HepG2 (cell line): Measurements from ENCODE around the gene SETD1B. TPM values are rescaled to one million over a fixed set of nuclear protein-coding genes. Genes with fewer than 3 reads are reported as not detected.

Experiments
- ATF2 ChIP-seq: sonication (generic); formaldehyde crosslinking; IDR thresholded peaks from 2 replicates; pipeline ENCODE4 v1.4.0; 2020; ENCODE audit warnings: missing genetic modification reagents
- CREM ChIP-seq, 2 experiments: sonication (generic) in 1 of 2; formaldehyde crosslinking in 1 of 2; IDR thresholded peaks; 2 replicates each; pipeline versions ENCODE4 v1.4.0 to v1.6.1; 2016 to 2020; ENCODE audit warnings: antibody characterized with exemption in 1 of 2, mild to moderate bottlenecking in 1 of 2, missing genetic modification reagents in 1 of 2
- ELF3 ChIP-seq: IDR thresholded peaks from 2 replicates; pipeline ENCODE4 v1.6.1; 2016; ENCODE audit warnings: missing genetic modification reagents, missing compliant biosample characterization
- ETV5 ChIP-seq: IDR thresholded peaks from 2 replicates; pipeline ENCODE4 v1.6.1; 2018; ENCODE audit warnings: missing biosample characterization, missing genetic modification reagents, inconsistent platforms, borderline replicate concordance
- FOXM1 ChIP-seq: sonication (generic); formaldehyde crosslinking; IDR thresholded peaks from 2 replicates; pipeline ENCODE4 v1.5.0; 2020; ENCODE audit warnings: missing genetic modification reagents
- GPN1 ChIP-seq: sonication (generic); formaldehyde crosslinking; IDR thresholded peaks from 2 replicates; pipeline ENCODE4 v1.5.1; 2020; ENCODE audit warnings: missing genetic modification reagents, borderline replicate concordance
- IRX3 ChIP-seq: sonication (generic); formaldehyde crosslinking; IDR thresholded peaks from 2 replicates; pipeline ENCODE4 v1.8.1; 2023; ENCODE audit warnings: mild to moderate bottlenecking, low read depth, missing genetic modification reagents, borderline replicate concordance
- MTA3 ChIP-seq: sonication (generic); formaldehyde crosslinking; IDR thresholded peaks from 2 replicates; pipeline ENCODE4 v1.4.0; 2020; ENCODE audit warnings: missing genetic modification reagents
- ONECUT2 ChIP-seq: sonication (generic); formaldehyde crosslinking; IDR thresholded peaks from 2 replicates; pipeline ENCODE4 v1.4.0; 2020; ENCODE audit warnings: missing genetic modification reagents
- PITX1 ChIP-seq: sonication (generic); formaldehyde crosslinking; IDR thresholded peaks from 2 replicates; pipeline ENCODE4 v1.5.1; 2020; ENCODE audit warnings: mild to moderate bottlenecking, missing genetic modification reagents
- POLR2A ChIP-seq, 2 experiments: IDR thresholded peaks; 2 replicates each; pipeline ENCODE4 v1.6.1; 2011; ENCODE audit warnings: low read depth in 2 of 2, low read length in 2 of 2, mild to moderate bottlenecking in 1 of 2, moderate library complexity in 1 of 2; ENCODE audit not compliant: insufficient read depth in 1 of 2
- SSRP1 ChIP-seq: IDR thresholded peaks from 2 replicates; pipeline ENCODE4 v1.6.1; 2016; ENCODE audit warnings: control low read depth
- STAT5B ChIP-seq: sonication (generic); formaldehyde crosslinking; IDR thresholded peaks from 2 replicates; pipeline ENCODE4 v1.4.0; 2020; ENCODE audit warnings: missing genetic modification reagents
- ZHX2 ChIP-seq, 2 experiments: sonication (generic) in 1 of 2; formaldehyde crosslinking in 1 of 2; IDR thresholded peaks; 2 replicates each; pipeline versions ENCODE4 v1.6.1 to v1.9.0; 2014 to 2022; ENCODE audit warnings: antibody characterized with exemption in 1 of 2, borderline replicate concordance in 1 of 2, inconsistent platforms in 1 of 2, low read depth in 1 of 2, missing genetic modification reagents in 1 of 2
- ZNF124 ChIP-seq: sonication (generic); formaldehyde crosslinking; IDR thresholded peaks from 2 replicates; pipeline ENCODE4 v1.4.0; 2020; ENCODE audit warnings: missing genetic modification reagents
- ZNF253 ChIP-seq: sonication (generic); formaldehyde crosslinking; IDR thresholded peaks from 2 replicates; pipeline ENCODE4 v1.8.0; 2022; ENCODE audit warnings: mild to moderate bottlenecking, missing genetic modification reagents, borderline replicate concordance
- ZNF264 ChIP-seq: sonication (generic); formaldehyde crosslinking; IDR thresholded peaks from 2 replicates; pipeline ENCODE4 v1.4.0; 2020; ENCODE audit warnings: missing genetic modification reagents
- ZNF879 ChIP-seq: sonication (generic); formaldehyde crosslinking; IDR thresholded peaks from 2 replicates; pipeline ENCODE4 v1.8.1; 2023; ENCODE audit warnings: missing genetic modification reagents
- polyA plus RNA-seq, 8 experiments: library from polyadenylated mRNA; depleted of rRNA in 3 of 8; stranded (reverse) in 7 of 8; unstranded in 1 of 8; fragments of >200 nt; fragmentation: Illumina TruSeq in 4 of 8; extraction: Trizol in 4 of 8; gene quantifications; 2 replicates each; pipeline versions ENCODE4 v1.2.1 to v1.2.3, GENCODE V29; 2011 to 2016; ENCODE audit warnings: low read depth in 4 of 8, missing spikeins in 1 of 8, mixed read lengths in 1 of 8; ENCODE audit not compliant: insufficient read depth in 1 of 8
- total RNA-seq, 5 experiments: library from RNA; depleted of rRNA; stranded (reverse); fragments of >200 nt; fragmentation: Illumina TruSeq; extraction: Trizol; gene quantifications; 2 replicates each; pipeline ENCODE4 v1.2.3, GENCODE V29; 2016; ENCODE audit warnings: low read depth in 1 of 5
- TF ChIP-seq, protein P1 (sequence below): sonication (generic); formaldehyde crosslinking; IDR thresholded peaks from 2 replicates; pipeline ENCODE4 v1.5.0; 2020; ENCODE audit warnings: missing genetic modification reagents, mild to moderate bottlenecking, borderline replicate concordance
- TF ChIP-seq, protein P2 (sequence below): sonication (generic); formaldehyde crosslinking; IDR thresholded peaks from 2 replicates; pipeline ENCODE4 v1.4.0; 2020; ENCODE audit warnings: missing genetic modification reagents

SETD1B gene
- total and polyA plus RNA-seq, 2 of the 13 experiments (the other 11 are each of a cell fraction or from before 2014, with no cell fraction given), result 1.1 to 1.4 TPM

GRCh38 chr12:121799842-121800693, 3.7 kb upstream of the SETD1B start (continued):
- no peak for TF ChIP-seq ZHX2 (IDR thresholded peaks at IDR 0.05; ENCODE audit: low read depth)
- no peak for TF ChIP-seq ZHX2 (CRISPR knock-in tag; IDR thresholded peaks at IDR 0.05; ENCODE audit: borderline replicate concordance)
- no peak for TF ChIP-seq ZNF124 (CRISPR knock-in tag)
- TF ChIP-seq ATF2 (CRISPR knock-in tag), result no peak
- TF ChIP-seq GPN1 (CRISPR knock-in tag), result no peak
- 0 out of 2 replicates have a peak, but pooled peaks have one; percentile 65 for TF ChIP-seq SSRP1 (CRISPR knock-in tag)
- no peak for TF ChIP-seq ELF3 (CRISPR knock-in tag)
- TF ChIP-seq POLR2A (IDR thresholded peaks at IDR 0.05; ENCODE audit: insufficient read depth in 1 of 2, low read depth in 2 of 2, low read length in 2 of 2), result no peak; a peak in 1 of 4 replicates
- TF ChIP-seq ZNF253, result no peak
- TF ChIP-seq, protein P1, sequence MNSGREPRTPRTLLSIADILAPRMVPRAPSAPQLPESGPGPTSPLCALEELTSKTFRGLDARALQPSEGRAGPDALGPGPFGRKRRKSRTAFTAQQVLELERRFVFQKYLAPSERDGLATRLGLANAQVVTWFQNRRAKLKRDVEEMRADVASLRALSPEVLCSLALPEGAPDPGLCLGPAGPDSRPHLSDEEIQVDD (CRISPR knock-in tag), result no peak
- TF ChIP-seq, protein P2, sequence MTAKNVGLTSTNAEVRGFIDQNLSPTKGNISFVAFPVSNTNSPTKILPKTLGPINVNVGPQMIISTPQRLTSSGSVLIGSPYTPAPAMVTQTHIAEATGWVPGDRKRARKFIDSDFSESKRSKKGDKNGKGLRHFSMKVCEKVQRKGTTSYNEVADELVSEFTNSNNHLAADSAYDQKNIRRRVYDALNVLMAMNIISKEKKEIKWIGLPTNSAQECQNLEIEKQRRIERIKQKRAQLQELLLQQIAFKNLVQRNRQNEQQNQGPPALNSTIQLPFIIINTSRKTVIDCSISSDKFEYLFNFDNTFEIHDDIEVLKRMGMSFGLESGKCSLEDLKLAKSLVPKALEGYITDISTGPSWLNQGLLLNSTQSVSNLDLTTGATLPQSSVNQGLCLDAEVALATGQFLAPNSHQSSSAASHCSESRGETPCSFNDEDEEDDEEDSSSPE (CRISPR knock-in tag), result 0 out of 2 replicates have a peak, but pooled peaks have one; percentile 17
- TF ChIP-seq CREM (IDR thresholded peaks at IDR 0.05), result 0 out of 2 replicates have a peak, but pooled peaks have one; percentile 6
- no peak for TF ChIP-seq CREM (CRISPR knock-in tag; IDR thresholded peaks at IDR 0.05)
- TF ChIP-seq ETV5 (CRISPR knock-in tag), result no peak; the same call in 1 of the 2 replicates
- 0 out of 2 replicates have a peak, but pooled peaks have one; percentile 35 for TF ChIP-seq IRX3 (CRISPR knock-in tag)
- no peak for TF ChIP-seq ZNF264
- TF ChIP-seq ZNF879, result peak; percentile 46; the same call in 1 of the 2 replicates
- TF ChIP-seq FOXM1 (CRISPR knock-in tag), result no peak
- no peak for TF ChIP-seq ONECUT2 (CRISPR knock-in tag)
- no peak for TF ChIP-seq STAT5B (CRISPR knock-in tag)
- TF ChIP-seq MTA3 (CRISPR knock-in tag), result no peak
- 0 out of 2 replicates have a peak, but pooled peaks have one; percentile 2 for TF ChIP-seq PITX1 (CRISPR knock-in tag)
